ENCODE data around the gene CDH12.
"Not testable (repeated sequence)": the region's sequence is repeated elsewhere in the genome, so short reads cannot be mapped to it uniquely, and the experiment has no call there.

Gene CDH12

GRCh38 chr5:22852807-22853660 lies at the start of gene CDH12:
TSS of gene CDH12 (minus strand) at chr5:22853344.
- DNase-seq (ENCODE audit: low read depth in 2 of 2) = no peak

GRCh38 chr5:22901885-22902284 lies 48.7 kb upstream of the CDH12 start:
- DNase-seq (ENCODE audit: low read depth in 2 of 2) = no peak

GRCh38 chr5:22900801-22901310 lies 47.7 kb upstream of the CDH12 start:
- DNase-seq (ENCODE audit: low read depth in 2 of 2) = no peak

- DNase-seq (ENCODE audit: low read depth in 2 of 2) = no peak
Observed at GRCh38 chr5:22899341-22899740, 46.2 kb upstream of the CDH12 start.

- no peak for DNase-seq (ENCODE audit: low read depth in 2 of 2)
Observed at GRCh38 chr5:22896152-22896551, 43.0 kb upstream of the CDH12 start.

GRCh38 chr5:22892441-22892840 lies 39.3 kb upstream of the CDH12 start:
- no peak for DNase-seq (ENCODE audit: low read depth in 2 of 2)

- DNase-seq (ENCODE audit: low read depth in 2 of 2) = no peak
Observed at GRCh38 chr5:22889720-22890119, 36.6 kb upstream of the CDH12 start.

GRCh38 chr5:22887566-22887965 lies 34.4 kb upstream of the CDH12 start:
- DNase-seq (ENCODE audit: low read depth in 2 of 2) = no peak

- DNase-seq (ENCODE audit: low read depth in 2 of 2) = not testable (repeated sequence)
Observed at GRCh38 chr5:22858911-22859310, 5.8 kb upstream of the CDH12 start.

- no peak for DNase-seq (ENCODE audit: low read depth in 2 of 2)
Observed at GRCh38 chr5:22855824-22856223, 2.7 kb upstream of the CDH12 start.

- DNase-seq (ENCODE audit: low read depth in 2 of 2) = no peak
Observed at GRCh38 chr5:22850981-22851380, 2.2 kb downstream of the CDH12 start.

GRCh38 chr5:22846693-22847092 lies 6.5 kb downstream of the CDH12 start:
- no peak for DNase-seq (ENCODE audit: low read depth in 2 of 2)

GRCh38 chr5:22844636-22845035 lies 8.5 kb downstream of the CDH12 start:
- DNase-seq (ENCODE audit: low read depth in 2 of 2) = no peak

GRCh38 chr5:22844155-22844554 lies 9.0 kb downstream of the CDH12 start:
- no peak for DNase-seq (ENCODE audit: low read depth in 2 of 2)

GRCh38 chr5:22842574-22842973 lies 10.6 kb downstream of the CDH12 start:
- DNase-seq (ENCODE audit: low read depth in 2 of 2) = no peak

GRCh38 chr5:22837803-22838202 lies 15.3 kb downstream of the CDH12 start:
- no peak for DNase-seq (ENCODE audit: low read depth in 2 of 2)

GRCh38 chr5:22835686-22836085 lies 17.5 kb downstream of the CDH12 start:
- no peak for DNase-seq (ENCODE audit: low read depth in 2 of 2)

GRCh38 chr5:22793463-22793862 lies 59.7 kb downstream of the CDH12 start:
- DNase-seq (ENCODE audit: low read depth in 2 of 2) = no peak

- DNase-seq (ENCODE audit: low read depth in 2 of 2) = no peak
Observed at GRCh38 chr5:22787807-22788206, 65.3 kb downstream of the CDH12 start.

- DNase-seq (ENCODE audit: low read depth in 2 of 2) = no peak
Observed at GRCh38 chr5:22787398-22787797, 65.7 kb downstream of the CDH12 start.

GRCh38 chr5:22780756-22781155 lies 72.4 kb downstream of the CDH12 start:
- no peak for DNase-seq (ENCODE audit: low read depth in 2 of 2)

- no peak for DNase-seq (ENCODE audit: low read depth in 2 of 2)
Observed at GRCh38 chr5:22779499-22779898, 73.6 kb downstream of the CDH12 start.

- no peak for DNase-seq (ENCODE audit: low read depth in 2 of 2)
Observed at GRCh38 chr5:22776285-22776684, 76.9 kb downstream of the CDH12 start.

- not testable (repeated sequence) for DNase-seq (ENCODE audit: low read depth in 2 of 2)
Observed at GRCh38 chr5:22774214-22774613, 78.9 kb downstream of the CDH12 start.
